ENCODE measurements around the gene SLC1A2.

The SLC1A2 gene

GRCh38 chr11:35427071-35427470, 7.7 kb upstream of the SLC1A2 start:
- Histone ChIP-seq H3K36me3 (no peaks in the 10 kb centered on the region), H3K9me3 (ENCODE audit: severe bottlenecking) (no peaks in the 10 kb centered on the region), H3K4me3 (ENCODE audit: low read depth, low read length) (no peak overlapping the region), H3K27me3 (ENCODE audit: insufficient read depth, low read depth, severe bottlenecking) (no peaks in the 10 kb centered on the region), H3K27ac (no peak overlapping the region)
- TF ChIP-seq, protein P1, sequence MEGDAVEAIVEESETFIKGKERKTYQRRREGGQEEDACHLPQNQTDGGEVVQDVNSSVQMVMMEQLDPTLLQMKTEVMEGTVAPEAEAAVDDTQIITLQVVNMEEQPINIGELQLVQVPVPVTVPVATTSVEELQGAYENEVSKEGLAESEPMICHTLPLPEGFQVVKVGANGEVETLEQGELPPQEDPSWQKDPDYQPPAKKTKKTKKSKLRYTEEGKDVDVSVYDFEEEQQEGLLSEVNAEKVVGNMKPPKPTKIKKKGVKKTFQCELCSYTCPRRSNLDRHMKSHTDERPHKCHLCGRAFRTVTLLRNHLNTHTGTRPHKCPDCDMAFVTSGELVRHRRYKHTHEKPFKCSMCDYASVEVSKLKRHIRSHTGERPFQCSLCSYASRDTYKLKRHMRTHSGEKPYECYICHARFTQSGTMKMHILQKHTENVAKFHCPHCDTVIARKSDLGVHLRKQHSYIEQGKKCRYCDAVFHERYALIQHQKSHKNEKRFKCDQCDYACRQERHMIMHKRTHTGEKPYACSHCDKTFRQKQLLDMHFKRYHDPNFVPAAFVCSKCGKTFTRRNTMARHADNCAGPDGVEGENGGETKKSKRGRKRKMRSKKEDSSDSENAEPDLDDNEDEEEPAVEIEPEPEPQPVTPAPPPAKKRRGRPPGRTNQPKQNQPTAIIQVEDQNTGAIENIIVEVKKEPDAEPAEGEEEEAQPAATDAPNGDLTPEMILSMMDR (IDR thresholded peaks at IDR 0.05; ENCODE audit: low read depth, low read length) = no peak
- no peak for DNase-seq

- Histone ChIP-seq H3K27me3 (ENCODE audit: insufficient read depth, low read depth, severe bottlenecking) (no peaks in the 10 kb centered on the region), H3K27ac (no peak overlapping the region), H3K4me3 (ENCODE audit: low read depth, low read length) (no peak overlapping the region)
These were observed 7.0 kb upstream of the SLC1A2 start for GRCh38 chr11:35426351-35426750.

DNA sequence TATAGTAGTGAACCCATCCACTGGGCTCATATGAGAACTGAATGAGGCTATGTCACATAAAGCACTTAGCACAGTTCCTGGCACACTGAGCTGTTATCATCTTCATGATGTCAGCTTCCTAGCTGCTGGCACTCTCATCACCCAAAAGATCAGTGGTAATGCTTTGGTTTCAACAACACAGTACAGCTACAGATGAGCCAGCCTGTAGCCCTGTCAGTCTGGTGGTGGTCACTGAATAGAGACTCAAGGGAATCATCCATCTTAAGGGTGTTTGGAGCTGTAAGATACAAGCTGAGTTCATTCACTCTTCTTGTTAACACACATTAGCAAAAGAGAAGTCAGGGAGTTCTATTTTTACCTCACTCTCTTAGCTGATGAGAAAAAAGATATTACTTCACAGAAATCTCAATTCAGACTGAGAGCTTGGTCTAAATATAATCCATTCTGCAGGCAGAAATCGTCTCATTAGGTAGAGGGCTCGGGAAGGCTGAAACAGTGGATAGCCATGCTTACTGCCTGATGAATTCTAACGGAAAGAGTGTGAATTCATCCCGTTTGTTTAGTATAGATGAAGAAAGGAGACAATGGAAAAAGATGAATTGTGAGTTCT, 6.3 kb upstream of the SLC1A2 start:
- no peak for DNase-seq
- Histone ChIP-seq H3K27ac (no peak overlapping the region), H3K36me3 (no peaks in the 10 kb centered on the region), H3K4me3 (ENCODE audit: low read depth, low read length) (no peak overlapping the region), H3K9me3 (ENCODE audit: severe bottlenecking) (no peaks in the 10 kb centered on the region), H3K27me3 (ENCODE audit: insufficient read depth, low read depth, severe bottlenecking) (no peaks in the 10 kb centered on the region)
- TF ChIP-seq, protein P1 (IDR thresholded peaks at IDR 0.05; ENCODE audit: low read depth, low read length) = no peak

More at GRCh38 chr11:35426351-35426750, 7.0 kb upstream of the SLC1A2 start:
- TF ChIP-seq, protein P1 (IDR thresholded peaks at IDR 0.05; ENCODE audit: low read depth, low read length) = no peak
- no peak for DNase-seq
- H3K9me3 ChIP-seq (ENCODE audit: severe bottlenecking) = no peaks in the 10 kb centered on the region
- no peaks in the 10 kb centered on the region for H3K36me3 ChIP-seq

GRCh38 chr11:35424157-35424940, 5.0 kb upstream of the SLC1A2 start:
- H3K36me3 ChIP-seq = peaks cover 3% of the 10 kb centered on the region; the same call in 1 of the 2 replicates
- no peak overlapping the region for H3K4me3 ChIP-seq (ENCODE audit: low read depth, low read length)
- no peak for DNase-seq
- TF ChIP-seq, protein P1 (IDR thresholded peaks at IDR 0.05; ENCODE audit: low read depth, low read length) = no peak
- no peaks in the 10 kb centered on the region for H3K27me3 ChIP-seq (ENCODE audit: insufficient read depth, low read depth, severe bottlenecking)
- no peaks in the 10 kb centered on the region for H3K9me3 ChIP-seq (ENCODE audit: severe bottlenecking)
- no peak overlapping the region for H3K27ac ChIP-seq

DNA sequence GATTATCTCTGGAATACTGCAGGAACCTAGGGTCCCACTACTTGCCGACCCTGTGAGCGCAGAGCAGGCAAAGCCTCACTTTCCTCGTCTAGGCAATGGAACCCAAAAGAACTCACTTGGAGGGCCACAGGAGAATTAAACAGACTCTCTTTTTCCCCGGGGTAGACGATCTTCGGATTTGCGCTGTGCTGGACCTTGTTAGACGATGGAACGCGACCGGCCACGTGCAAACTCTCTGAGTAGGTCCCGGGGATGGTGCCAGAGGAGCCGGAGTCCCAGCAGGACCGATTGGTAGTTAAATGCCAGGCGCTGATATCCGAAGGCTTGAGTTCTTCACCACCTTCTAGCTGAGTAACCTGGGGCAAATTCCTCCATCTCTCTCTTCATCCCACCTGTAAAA, 1.0 kb upstream of the SLC1A2 start:
- Histone ChIP-seq H3K36me3 (peaks cover 8% of the 10 kb centered on the region), H3K27me3 (ENCODE audit: insufficient read depth, low read depth, severe bottlenecking) (no peaks in the 10 kb centered on the region), H3K27ac (peak overlapping the region; percentile 98), H3K9me3 (ENCODE audit: severe bottlenecking) (no peaks in the 10 kb centered on the region), H3K4me3 (ENCODE audit: low read depth, low read length) (peak overlapping the region; percentile 90)
- DNase-seq = peak; percentile 21
- TF ChIP-seq, protein P1 (IDR thresholded peaks at IDR 0.05; ENCODE audit: low read depth, low read length) = no peak

Measured in WERI-Rb-1 (cell line).